ENCODE measurements around the gene PANK2. TPM values are rescaled to one million over a fixed set of nuclear protein-coding genes. Genes with fewer than 3 reads are reported as not detected.

PANK2 gene
- polyA plus RNA-seq, 1 donor (not counting 4 experiments of a cell fraction or from before 2014, with no cell fraction given): 23.6 TPM

DNA sequence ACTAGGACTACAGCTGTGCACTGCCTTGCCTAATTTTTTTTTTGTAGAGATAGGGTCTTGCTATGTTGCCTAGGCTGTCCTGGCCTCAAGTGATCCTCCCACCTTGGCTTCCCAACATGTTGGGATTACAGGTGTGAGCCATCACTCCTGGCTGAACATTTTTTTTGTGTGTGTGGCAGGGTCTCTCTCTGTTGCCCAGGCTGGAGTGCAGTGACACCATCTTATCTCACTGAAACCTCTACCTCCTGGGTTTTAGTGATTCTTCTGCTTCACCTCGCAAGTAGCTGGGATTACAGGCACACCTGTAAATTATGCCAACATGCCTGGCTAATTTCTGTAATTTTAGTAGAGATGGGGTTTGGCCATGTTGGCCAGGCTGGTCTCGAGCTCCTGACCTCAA, 25.3 kb downstream of the PANK2 start:
- Histone ChIP-seq H2AFZ (ENCODE audit: control insufficient read depth, low read length) (no peak overlapping the region), H3K9me3 (ENCODE audit: control insufficient read depth, low read depth, low read length) (no peaks in the 10 kb centered on the region), H3K4me2 (ENCODE audit: control insufficient read depth, extremely low read depth, insufficient read depth, low read depth, low read length) (no peak overlapping the region), H3K79me2 (ENCODE audit: control insufficient read depth, insufficient read depth, low read length) (peaks cover 76% of the 10 kb centered on the region), H3K9me1 (ENCODE audit: control insufficient read depth, extremely low read depth, insufficient read depth, low read length) (no peaks in the 10 kb centered on the region), H3K36me3 (ENCODE audit: control insufficient read depth in 2 of 2, extremely low read depth in 1 of 2, insufficient read depth in 2 of 2, low read length in 2 of 2) (peaks cover 19 to 42% of the 10 kb centered on the region in 2 experiments), H3K27ac (ENCODE audit: control insufficient read depth, insufficient read depth, low read length) (no peak overlapping the region), H3K27me3 (ENCODE audit: control insufficient read depth, extremely low read depth, insufficient read depth, low read length) (no peaks in the 10 kb centered on the region), H3K4me1 (ENCODE audit: control insufficient read depth, extremely low read depth, insufficient read depth, low read length) (no peaks in the 10 kb centered on the region), H4K20me1 (ENCODE audit: control insufficient read depth, extremely low read depth, insufficient read depth, low read length) (peaks cover 20% of the 10 kb centered on the region), H3K9ac (ENCODE audit: control insufficient read depth, extremely low read depth, insufficient read depth, low read length) (no peak overlapping the region), H3K4me3 (ENCODE audit: control insufficient read depth in 2 of 3, extremely low read depth in 1 of 3, insufficient read depth in 2 of 3, low read depth in 1 of 3, low read length in 3 of 3) (no peak overlapping the region)
- dilution Hi-C loops (cut with MboI; ENCODE audit: extremely low pct_ligation_motif_present, low sequenced_read_pairs): no loop called here
- no peak for FAIRE-seq
- DNase-seq (ENCODE audit: low read depth, low spot score): no peak
- no peak for TF ChIP-seq EZH2 (IDR thresholded peaks at IDR 0.05; ENCODE audit: low read length)
- TF ChIP-seq, protein P1, sequence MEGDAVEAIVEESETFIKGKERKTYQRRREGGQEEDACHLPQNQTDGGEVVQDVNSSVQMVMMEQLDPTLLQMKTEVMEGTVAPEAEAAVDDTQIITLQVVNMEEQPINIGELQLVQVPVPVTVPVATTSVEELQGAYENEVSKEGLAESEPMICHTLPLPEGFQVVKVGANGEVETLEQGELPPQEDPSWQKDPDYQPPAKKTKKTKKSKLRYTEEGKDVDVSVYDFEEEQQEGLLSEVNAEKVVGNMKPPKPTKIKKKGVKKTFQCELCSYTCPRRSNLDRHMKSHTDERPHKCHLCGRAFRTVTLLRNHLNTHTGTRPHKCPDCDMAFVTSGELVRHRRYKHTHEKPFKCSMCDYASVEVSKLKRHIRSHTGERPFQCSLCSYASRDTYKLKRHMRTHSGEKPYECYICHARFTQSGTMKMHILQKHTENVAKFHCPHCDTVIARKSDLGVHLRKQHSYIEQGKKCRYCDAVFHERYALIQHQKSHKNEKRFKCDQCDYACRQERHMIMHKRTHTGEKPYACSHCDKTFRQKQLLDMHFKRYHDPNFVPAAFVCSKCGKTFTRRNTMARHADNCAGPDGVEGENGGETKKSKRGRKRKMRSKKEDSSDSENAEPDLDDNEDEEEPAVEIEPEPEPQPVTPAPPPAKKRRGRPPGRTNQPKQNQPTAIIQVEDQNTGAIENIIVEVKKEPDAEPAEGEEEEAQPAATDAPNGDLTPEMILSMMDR (optimal IDR thresholded peaks at IDR 0.05 in 1 of 3, IDR thresholded peaks at IDR 0.05 in 1 of 3, conservative IDR thresholded peaks at IDR 0.05 in 1 of 3; ENCODE audit: extremely low read depth in 1 of 3, insufficient read depth in 2 of 3, low read length in 3 of 3): no peak

DNA sequence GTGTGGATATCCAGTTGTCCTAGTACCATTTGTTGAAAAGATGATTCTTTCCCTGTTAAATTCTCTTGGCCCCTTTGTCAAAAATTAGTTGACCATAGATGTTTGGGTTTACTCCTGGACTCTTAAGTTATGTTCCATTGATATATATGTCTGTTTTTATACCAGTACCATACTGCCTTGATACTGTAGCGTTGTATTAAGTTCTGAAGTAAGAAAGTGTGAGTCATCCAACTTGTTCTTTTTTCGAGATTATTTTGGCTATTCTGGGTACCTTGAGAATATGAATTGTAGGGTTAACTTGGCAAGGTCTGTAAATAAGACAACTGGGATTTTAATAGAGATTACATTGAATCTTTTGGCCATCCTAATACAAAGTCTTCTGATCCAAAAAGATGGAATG, 26.5 kb downstream of the PANK2 start:
- Histone ChIP-seq H3K9me1 (ENCODE audit: control insufficient read depth, extremely low read depth, insufficient read depth, low read length) (no peaks in the 10 kb centered on the region), H4K20me1 (ENCODE audit: control insufficient read depth, extremely low read depth, insufficient read depth, low read length) (peaks cover 22% of the 10 kb centered on the region), H3K9ac (ENCODE audit: control insufficient read depth, extremely low read depth, insufficient read depth, low read length) (no peak overlapping the region), H3K27ac (ENCODE audit: control insufficient read depth, insufficient read depth, low read length) (no peak overlapping the region), H3K4me2 (ENCODE audit: control insufficient read depth, extremely low read depth, insufficient read depth, low read depth, low read length) (no peak overlapping the region), H3K4me3 (ENCODE audit: control insufficient read depth in 2 of 3, extremely low read depth in 1 of 3, insufficient read depth in 2 of 3, low read depth in 1 of 3, low read length in 3 of 3) (no peak overlapping the region), H3K27me3 (ENCODE audit: control insufficient read depth, extremely low read depth, insufficient read depth, low read length) (no peaks in the 10 kb centered on the region), H3K9me3 (ENCODE audit: control insufficient read depth, low read depth, low read length) (no peaks in the 10 kb centered on the region), H3K36me3 (ENCODE audit: control insufficient read depth in 2 of 2, extremely low read depth in 1 of 2, insufficient read depth in 2 of 2, low read length in 2 of 2) (peaks cover 13 to 36% of the 10 kb centered on the region in 2 experiments), H3K79me2 (ENCODE audit: control insufficient read depth, insufficient read depth, low read length) (peaks cover 68% of the 10 kb centered on the region), H2AFZ (ENCODE audit: control insufficient read depth, low read length) (no peak overlapping the region), H3K4me1 (ENCODE audit: control insufficient read depth, extremely low read depth, insufficient read depth, low read length) (no peaks in the 10 kb centered on the region)
- FAIRE-seq (no peak), DNase-seq (ENCODE audit: low read depth, low spot score) (no peak)
- dilution Hi-C loops (cut with MboI; ENCODE audit: extremely low pct_ligation_motif_present, low sequenced_read_pairs): no loop called here
- no peak for TF ChIP-seq EZH2 (IDR thresholded peaks at IDR 0.05; ENCODE audit: low read length)
- TF ChIP-seq, protein P1 (optimal IDR thresholded peaks at IDR 0.05 in 1 of 3, IDR thresholded peaks at IDR 0.05 in 1 of 3, conservative IDR thresholded peaks at IDR 0.05 in 1 of 3; ENCODE audit: extremely low read depth in 1 of 3, insufficient read depth in 2 of 3, low read length in 3 of 3): no peak

All from keratinocyte (primary cell).